GM21576 (cell line): Measurements from ENCODE around the gene CTNNA3.

Source experiments
- ATAC-seq: cut with Tn5 transposase; IDR thresholded peaks from one replicate; pipeline ENCODE4 v1.9.1; 2021; ENCODE audit warnings: mild to moderate bottlenecking, moderate library complexity; ENCODE audit not compliant: unreplicated experiment

The CTNNA3 gene

DNA sequence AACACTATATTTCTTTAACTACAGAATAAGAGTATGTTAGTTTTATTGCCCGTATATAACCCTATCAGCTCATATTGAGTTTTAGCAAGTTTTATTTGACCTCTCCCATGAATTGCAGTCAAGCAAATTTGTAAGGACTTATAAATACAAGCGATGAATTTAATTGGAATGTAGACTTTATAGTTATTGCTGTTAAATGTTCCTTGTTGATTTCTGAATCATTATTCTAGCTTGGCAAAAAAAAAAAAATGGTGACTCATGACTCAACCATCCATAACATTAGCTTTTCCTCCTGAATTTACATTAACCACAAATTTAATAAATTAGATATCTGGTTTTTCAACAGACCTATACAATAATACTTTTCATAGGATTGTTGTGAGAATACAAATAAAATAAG lies 1104.1 kb downstream of the CTNNA3 start:
- ATAC-seq = no peak

DNA sequence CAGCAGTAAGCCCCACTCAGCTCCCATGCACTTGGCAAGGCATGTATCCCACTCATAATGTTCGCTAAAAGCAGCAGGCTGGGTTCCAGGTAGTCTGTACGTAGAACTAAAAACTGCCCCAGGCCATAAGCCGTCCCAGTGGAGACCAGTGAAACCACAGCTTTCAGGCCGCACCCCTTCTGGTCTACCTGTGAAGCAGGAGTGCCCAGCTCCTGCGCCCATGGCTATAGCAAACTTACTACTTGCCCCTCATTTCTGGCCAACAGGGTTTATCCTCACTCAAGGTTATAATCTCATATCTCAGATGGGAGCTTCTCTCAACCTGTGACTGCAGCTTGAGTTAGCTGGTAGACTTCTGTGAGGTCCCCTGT lies 1108.3 kb downstream of the CTNNA3 start:
- no peak for ATAC-seq

DNA sequence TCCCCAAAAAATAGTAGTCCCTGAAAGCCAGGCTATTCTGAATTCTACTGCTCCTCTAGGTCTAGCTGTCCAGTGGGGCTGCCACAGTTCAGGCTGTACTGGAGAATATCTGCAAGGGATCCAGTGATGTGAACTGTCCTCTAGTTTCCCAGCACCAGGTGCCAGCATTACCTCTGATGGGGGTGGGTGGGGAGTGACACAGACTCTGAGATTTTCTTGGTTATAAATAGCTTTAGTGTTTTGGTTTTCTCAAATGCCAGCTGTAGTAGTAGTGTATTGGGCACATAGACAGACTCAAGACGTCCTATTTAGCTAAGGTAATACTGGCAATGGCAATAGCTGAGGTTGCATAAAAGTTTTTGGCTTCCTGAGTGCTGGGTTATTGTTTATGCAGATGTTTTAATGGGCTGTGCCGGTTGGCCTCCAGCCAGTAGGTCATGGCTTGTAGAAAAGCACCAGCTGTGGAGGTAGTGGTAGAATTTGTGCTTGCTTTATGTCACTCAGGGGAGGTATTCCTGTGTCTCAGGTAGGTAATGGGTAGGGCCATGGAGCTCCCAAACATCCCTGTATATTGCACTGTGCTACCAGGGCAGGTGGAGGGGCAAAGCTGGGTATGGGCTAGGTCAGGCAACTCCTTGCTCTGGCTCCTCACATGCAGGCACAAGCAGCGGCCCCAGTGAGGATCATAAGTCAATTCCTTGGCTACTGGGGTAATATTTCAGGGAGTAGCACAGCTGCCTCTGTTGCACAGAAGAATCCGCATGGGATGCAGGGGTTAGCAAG lies 1108.9 kb downstream of the CTNNA3 start:
- ATAC-seq = no peak

DNA sequence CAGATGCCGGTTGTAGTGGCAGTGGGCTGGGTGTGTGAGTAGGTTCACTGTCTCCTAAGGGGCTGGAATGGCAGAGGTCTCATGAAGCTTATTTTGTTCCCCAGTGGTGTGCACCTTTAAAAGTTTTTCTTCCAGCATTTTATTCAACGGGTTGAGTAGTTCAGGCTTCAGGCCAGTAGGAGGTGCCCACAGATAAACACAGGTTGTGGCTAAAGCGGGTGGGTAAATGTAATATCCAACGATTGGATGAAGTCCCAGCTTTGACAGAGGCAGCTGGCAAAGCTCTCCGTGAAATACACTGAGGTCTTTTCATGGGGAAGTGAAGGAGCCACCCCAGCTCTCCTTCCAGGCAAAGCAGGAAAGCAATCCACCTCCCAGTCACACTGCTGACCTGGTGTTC lies 1109.9 kb downstream of the CTNNA3 start:
- ATAC-seq = no peak

DNA sequence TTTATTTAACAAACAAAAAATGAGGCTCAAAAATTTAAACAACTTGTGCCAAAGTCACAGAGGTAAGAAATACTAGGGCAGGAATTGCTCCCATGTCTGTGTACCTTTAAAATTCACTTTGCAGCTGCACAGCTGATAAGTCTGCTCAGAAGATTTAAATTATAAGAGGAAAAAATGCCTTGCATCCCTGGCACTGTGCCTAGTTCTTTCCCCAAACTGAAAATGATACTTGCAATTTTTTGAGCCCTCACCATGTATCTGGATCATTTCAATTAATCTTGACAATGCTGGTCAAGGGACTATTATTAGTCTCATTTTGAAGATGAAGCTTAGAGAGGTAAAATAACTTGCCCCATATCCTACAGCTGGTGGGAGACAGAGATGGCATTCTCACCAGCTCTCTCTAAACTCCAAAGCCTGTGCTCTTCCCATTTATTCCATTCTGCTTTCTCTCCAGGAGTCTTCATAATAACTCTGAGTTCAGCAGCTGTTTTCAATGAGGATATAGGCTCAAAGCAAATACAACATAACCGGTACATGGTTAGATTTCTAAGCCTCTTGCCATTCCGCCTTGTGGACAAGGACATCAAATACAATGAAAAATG lies 1120.6 kb downstream of the CTNNA3 start:
- ATAC-seq = no peak

DNA sequence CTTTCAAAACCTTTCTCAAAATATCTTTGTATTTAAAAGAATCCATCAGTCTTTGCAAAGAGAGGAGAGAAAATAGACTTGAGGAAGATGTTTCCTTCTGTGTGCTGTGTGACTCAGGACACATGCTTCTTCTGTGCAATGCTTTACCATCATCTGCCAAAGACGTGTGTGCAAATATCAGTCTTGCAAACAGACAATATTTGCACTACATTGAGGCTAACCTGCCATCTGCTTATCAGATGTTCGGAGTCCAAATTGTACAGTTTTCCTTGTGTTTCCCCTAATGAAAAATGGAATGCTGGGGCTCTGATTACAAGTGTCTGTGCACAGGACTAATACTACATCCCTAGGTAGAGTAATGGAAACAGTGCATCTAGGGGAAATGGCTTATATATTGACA lies 1123.3 kb downstream of the CTNNA3 start:
- no peak for ATAC-seq

DNA sequence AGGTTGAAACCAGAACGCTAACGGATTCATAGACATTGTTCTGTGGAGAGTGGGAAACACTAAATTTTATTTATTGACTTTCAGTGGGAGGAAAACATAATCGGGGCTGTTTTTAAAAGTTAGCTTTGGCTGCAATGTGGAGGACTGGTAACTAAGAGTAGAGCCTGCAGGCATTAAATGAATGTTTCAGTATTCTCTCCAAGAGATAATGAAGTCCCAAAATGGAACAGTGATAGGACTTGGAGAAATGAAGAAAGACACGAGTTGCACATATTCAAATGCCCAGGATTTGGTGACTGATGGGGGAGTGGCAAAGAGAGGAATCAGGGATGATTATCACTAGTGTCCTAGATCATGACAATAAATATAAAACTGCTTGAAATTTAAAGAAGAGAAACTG lies 1130.0 kb downstream of the CTNNA3 start:
- ATAC-seq = no peak

DNA sequence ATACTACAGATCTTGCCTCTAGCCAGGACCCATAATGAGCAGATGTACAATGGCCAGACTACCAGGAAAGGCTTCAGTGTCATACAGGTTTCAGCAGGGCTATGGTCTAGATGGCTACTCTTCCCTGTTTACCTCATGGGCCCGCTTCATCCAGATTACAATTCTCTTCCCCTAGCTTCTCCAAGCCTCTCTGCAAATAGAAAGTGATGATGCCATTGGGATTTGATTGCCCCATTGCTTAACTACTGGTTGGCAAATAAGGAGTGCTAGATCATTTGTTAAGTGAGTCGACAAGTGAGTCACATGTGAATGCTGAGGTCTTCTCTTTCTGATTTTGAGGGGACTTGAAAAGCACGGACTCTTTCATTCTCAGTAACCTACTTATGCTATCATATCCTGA lies 1131.7 kb downstream of the CTNNA3 start:
- ATAC-seq = no peak

DNA sequence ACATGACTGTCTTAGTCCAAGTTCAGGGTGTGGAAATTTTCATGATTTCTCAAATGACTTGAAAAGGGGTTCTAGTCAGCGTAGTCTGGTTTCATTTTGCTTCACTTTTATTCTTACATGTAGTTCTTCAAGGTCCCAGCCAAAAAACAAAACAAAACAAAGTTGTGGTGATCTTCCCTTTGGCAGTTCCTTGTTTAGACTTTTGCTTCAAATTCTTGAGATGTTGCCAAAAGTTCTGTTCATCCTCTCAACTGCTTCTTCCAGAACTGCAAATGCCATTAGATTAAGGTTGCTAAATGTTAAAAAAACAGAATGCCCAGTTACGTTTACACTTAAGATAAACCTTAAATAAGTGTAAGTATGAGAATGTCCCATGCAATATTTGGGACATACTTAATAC lies 1140.9 kb downstream of the CTNNA3 start:
- ATAC-seq = no peak

DNA sequence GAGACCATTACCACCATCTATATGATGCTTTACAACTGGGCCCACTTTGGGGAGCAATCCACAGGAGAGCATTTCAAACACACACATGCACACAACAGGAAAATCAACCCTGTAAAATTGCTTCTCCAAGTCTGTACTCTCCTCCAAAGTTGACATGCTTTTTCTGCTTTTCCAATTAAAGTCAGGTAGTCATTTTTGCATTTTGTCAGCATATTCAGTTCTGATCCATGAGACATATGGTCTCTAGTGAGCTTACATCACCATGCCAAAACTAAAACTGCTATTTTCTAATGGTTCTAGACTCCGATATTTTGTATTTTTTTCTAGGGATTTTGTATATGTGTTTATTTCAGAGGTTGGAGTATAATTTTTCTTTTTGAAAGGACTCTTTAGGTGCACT lies 1143.7 kb downstream of the CTNNA3 start:
- ATAC-seq = no peak

DNA sequence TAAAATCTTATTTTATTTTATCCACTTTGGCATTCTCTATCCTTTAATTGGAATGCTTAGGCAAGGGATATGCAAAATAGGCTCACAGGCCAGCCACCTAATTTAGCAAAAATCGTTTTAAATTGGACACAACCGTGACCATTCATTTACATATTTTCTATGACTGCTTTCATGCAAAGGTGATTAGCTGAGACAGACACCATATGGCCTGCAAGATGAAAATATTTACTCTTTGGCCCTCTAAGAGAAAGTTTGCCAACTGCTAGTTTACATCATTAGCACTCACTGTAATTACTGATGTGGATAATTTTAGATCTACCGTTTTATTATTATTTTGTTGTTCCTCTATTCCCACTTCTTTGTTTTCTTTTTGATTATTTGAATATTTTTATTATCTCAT lies 1145.6 kb downstream of the CTNNA3 start:
- no peak for ATAC-seq

DNA sequence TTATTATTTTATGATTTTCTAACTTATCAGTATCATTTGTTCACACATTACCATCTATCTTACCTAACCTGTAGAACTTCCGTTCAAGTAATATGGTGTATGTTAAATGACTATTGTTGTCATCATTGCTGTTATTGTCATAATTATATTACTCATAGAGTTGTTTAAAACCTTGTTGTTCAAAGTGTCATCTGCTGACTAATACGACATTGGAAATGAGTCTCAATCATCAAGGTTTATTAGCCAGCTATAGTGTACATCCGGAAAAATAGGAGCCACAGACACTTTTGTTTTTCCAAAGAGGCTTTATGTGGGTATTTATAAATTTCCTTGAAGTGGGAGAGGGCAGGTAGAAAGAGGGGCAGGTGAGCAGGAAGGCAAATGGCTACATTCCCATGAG lies 1157.1 kb downstream of the CTNNA3 start:
- no peak for ATAC-seq

DNA sequence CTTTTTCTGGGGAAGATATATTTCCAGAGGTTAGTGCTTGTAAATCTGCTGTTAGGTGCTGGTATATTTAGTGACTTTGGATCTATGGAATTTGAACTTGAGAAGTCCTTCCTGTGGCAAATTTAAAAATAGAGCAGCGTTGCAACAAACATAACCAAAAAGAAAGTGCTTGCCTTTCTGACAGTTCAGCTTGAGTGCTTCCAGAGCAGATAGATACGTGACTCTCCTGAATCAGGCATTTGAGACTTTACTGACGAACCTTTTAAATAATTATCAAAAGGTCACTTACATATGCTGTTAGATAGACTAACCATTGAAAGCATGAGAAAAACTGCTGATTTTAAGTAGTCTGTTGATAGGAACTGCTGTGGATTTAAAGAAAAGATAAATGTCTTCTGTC lies 1157.6 kb downstream of the CTNNA3 start:
- ATAC-seq = no peak

DNA sequence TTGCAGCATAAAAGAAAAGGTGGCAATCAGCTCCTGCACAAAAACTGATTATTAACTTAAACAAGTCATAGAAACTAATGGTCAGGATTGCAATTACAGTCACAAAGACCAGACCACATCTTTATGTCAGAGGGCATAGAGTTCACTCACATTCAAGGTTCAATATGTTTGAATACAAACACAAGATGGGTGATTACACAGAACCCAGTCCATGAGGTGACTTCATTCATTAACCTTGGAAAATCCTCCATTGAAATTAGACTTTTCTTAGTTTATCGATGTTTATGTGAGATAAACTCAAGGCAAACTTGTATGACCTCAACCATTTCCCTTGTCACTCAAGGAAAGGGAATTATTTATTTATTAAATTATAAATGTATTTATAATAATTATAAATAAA lies 1158.8 kb downstream of the CTNNA3 start:
- no peak for ATAC-seq

DNA sequence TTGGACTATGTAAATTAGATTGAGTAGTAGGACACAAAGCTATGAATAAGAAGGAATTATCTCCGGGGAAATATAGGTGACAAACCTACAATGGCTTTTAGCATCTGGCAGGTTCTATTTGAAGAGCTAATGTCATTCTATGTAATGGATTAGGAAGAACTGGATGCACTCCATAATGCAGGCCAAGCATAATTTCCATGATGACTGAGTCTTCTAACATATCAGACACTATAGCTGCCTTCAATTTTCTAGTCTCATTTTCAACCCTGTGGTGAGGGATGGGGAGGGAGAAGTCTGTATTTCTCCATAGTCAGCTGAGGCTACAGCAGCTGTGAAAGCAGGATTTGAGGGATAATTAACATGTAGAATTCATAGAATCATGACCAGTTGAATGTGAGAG lies 1160.6 kb downstream of the CTNNA3 start:
- no peak for ATAC-seq

DNA sequence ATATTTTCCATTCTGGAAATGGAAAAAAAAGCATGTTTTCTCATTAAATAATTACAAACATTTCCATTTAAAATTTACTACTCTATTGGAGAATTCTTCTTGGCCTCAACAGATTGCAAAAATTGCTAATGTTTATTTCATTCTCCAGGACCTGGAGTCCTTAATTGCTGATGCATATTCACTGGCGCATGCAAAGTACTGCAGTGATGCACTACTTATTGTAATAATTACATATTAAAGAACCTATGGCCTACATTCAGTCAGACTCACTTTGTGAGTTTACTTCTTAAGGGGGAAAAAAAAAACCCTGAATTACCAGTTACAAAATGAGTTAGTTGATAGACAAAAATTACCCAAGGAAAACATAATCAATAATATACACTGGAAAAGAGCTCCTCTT lies 1161.1 kb downstream of the CTNNA3 start:
- no peak for ATAC-seq

DNA sequence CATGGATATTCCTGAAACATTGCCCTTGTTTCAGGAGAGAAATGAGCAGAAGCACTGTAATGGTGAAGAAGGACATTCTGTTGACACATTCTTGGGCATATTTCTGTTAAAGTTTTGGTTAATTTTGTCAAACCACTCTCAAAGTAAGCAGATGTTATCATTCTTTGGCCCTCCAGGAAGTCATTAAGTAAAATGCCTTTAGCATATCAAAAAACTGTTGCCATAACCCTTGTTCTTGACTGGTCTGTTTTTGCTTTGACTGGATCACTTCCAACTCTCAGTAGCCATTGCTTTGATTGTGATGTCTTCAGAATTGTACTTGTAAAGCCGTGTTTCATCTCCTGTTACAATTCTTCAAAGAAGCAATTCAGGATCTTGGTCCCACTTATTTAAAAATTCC lies 1174.5 kb downstream of the CTNNA3 start:
- ATAC-seq = no peak

DNA sequence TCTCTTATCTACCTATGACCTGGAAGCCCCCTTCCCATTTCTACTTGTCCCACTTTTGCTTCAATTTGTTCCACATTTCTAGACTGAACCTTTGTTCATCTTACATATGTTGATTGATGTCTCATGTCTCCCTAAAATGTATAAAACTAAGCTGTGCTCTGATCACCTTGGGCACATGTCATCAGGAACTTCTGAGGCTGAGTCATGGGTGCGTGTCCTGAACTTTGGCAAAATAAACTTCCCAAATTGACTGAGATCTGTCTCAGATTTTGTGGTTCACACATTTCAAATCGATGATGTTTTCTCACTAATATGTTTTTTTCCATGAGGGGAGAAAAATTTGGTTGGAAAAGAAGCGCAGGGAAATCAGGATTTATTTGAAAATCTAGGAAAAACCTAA lies 1176.4 kb downstream of the CTNNA3 start:
- no peak for ATAC-seq

DNA sequence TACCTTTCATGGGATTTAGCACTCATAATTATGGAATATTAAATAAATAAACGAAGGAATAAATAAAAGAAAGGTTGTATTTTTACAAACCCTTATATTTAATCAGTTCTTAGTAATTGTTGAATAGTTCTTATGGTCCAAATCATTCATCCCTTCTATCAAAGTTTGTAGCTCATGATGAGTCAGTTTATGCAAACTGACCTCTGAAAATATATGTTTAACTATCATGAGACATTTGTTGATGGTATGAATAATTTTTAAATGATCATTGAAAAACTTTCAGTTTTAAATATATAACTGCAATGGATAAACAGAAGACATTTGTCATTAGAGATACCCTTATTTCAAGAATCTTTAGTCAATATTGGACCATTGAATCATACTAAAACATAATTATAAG lies 1181.3 kb downstream of the CTNNA3 start:
- no peak for ATAC-seq

DNA sequence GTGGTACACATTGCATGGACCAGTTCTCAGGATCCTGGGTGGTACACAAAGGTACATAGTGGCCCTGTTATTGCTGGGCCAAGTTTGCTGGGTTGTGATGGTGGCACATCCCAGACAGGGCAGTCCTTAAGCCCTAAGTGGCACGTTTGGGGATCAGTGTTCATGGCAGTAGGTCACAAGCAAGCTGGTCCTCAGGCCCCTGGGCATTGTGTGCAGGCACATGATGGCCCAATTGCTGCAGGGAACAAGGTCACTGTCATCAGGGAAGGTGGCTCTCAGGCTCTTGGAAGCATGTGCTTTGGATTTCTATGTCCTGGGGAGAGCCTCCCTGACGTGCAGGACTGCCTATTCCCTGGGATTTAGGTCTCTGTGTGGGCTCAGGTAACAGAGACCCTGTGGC lies 1182.5 kb downstream of the CTNNA3 start:
- no peak for ATAC-seq

DNA sequence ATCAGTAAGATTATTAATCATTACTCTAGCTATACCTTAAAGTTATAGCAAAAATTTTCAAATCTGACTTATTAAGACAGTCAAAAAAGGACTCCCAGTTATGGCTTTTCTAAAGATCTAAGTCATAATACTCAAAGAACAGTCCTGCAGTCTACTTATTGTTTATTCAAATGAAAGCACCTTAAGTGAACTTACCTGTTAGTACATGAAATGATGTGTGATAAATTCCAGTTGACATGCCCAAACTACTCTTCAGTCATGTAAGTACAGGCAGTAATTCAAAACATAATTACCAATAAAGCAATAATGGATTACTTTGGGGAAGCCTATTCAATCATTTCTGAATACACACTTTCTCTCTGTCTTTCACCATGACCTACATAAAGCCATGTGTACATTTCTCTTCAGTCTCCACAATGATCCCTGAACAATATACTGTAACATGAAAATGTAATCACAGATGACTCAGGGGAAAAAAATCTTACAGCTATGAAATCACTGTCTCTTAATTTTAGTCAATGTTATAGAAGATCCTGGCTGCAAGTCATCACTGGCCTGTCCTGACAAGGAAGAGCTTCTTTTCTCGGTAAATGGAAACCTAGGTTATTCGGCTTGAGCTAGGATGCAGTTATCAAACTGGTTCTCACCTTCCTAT lies 1190.9 kb downstream of the CTNNA3 start:
- no peak for ATAC-seq

DNA sequence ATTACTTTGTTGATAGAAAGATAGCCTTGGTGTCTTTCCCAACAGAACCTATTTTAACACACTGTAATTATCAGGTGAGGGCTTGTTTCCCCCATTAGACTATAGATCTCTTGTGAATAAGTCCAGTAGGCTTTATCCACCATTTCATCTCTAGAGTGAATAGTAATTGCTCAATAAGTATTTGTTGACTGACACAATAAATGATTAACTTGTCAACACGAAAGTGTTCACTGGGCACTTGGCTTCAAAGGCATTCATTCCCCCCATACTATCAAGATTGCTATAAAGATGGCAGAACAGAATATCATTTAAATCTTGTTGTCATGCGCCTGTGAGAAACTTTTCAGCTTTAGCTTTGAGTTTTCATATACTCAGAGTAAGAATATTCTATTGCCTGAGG lies 1194.6 kb downstream of the CTNNA3 start:
- ATAC-seq = no peak
